ENCODE data around the gene BNC2.

Gene BNC2

DNA sequence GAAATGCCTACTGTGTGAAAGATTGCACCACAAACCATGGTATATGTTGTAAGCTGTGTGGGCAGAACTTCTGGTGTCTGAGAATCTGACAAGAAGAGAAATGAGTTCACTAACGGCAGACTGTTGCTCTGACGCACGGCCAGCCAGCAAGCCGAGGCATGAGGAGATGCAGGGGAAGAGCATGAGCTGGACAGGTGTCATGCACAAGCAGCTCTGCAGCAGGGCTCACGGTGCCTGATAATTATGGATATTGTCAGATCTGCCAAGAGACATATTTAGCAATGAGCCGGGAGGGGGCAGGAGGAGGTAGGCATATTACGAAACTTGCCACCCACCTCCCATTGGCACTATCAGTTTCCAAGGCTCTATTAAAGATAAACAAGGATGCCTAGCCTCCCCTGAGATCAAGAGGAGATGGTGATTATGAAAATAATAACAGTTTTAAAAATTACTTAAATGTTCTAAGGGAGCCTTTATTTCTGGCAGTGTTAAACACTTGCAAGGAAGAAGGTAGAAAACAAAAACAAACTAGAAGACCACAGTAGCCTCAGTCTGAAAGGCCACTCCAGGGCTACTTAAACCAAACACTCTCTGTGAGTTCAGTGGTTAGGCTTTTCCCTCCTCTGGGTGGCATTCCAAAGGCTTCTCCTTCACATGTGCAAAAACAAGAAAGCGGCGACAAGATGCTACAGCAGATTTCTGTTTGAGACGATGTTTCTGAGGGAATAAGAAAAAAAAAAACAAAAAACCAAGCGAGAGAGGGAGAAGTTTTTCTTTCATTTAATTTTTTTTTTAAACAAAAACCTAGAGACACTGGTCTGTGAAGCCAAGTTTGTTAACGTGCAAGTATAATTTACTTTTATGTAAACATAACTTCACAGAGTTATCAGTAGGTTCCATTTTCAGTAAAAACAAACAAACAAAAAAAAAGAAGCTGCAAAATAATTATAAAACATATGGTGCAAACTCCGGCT is 339.5 kb downstream of the BNC2 start:
- no peak for DNase-seq

- DNase-seq, result no peak
Measured at GRCh38 chr9:16527573-16527972, 342.9 kb downstream of the BNC2 start.

GRCh38 chr9:16526380-16526779 is 344.1 kb downstream of the BNC2 start:
- DNase-seq, result no peak

- DNase-seq, result no peak
Measured at GRCh38 chr9:16524823-16525222, 345.6 kb downstream of the BNC2 start.

GRCh38 chr9:16524078-16524477 is 346.4 kb downstream of the BNC2 start:
- no peak for DNase-seq

DNA sequence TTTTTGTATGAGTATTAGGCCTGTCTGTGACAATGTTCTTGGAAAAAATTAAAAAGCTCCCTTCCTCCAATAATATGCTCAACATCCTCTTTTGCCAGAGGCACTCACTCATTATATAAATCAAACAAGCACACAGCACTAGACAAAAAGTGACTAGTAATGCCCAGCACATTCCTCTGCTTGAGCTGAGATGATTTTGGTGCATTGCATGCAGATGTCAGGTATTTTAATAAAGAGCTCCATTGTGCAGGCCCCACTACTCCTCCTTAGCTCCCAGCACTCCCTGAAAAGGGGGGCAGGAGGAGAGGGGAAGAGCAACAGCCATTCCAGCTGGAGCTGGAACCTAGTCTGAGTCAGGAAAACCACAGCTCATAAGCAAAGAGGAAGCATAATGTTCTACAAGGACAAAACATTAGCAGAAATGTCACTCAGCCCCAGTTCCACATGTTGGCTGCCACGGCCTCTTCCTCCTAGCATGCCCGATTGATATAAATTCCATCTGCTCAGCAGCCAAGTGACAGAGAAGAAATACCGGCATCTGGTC is 348.5 kb downstream of the BNC2 start:
- DNase-seq, result peak; percentile 89

- no peak for DNase-seq
Measured at GRCh38 chr9:16519001-16519400, 351.5 kb downstream of the BNC2 start.

DNA sequence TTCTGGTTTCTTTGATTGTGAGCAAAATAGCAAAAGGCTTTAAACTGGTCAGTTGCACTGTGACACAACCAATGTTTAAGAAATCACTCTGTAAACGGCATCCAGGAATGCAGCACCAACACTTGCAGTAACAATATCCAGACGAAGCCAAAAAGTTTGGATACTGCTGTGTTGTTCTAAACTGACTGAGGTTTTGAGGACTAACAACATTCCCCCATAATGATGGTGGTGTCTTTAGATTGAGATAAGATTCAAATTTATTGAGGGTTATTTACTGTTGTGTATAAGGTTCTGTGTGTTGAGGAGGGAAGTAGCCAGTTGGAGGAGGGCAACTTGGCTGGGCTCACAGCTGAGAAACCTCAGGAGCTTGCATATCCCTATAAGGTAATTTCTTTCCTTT is 353.6 kb downstream of the BNC2 start:
- DNase-seq, result no peak

GRCh38 chr9:16515879-16516301 is 354.6 kb downstream of the BNC2 start:
- peak; percentile 39 for DNase-seq

- peak; percentile 41 for DNase-seq
Measured at GRCh38 chr9:16515207-16515606, 355.3 kb downstream of the BNC2 start.

GRCh38 chr9:16514131-16514530 is 356.3 kb downstream of the BNC2 start:
- DNase-seq, result no peak

- DNase-seq, result no peak
Measured at GRCh38 chr9:16512281-16512680, 358.2 kb downstream of the BNC2 start.

GRCh38 chr9:16510482-16510881 is 360.0 kb downstream of the BNC2 start:
- DNase-seq, result no peak

GRCh38 chr9:16509997-16510396 is 360.5 kb downstream of the BNC2 start:
- no peak for DNase-seq

DNA sequence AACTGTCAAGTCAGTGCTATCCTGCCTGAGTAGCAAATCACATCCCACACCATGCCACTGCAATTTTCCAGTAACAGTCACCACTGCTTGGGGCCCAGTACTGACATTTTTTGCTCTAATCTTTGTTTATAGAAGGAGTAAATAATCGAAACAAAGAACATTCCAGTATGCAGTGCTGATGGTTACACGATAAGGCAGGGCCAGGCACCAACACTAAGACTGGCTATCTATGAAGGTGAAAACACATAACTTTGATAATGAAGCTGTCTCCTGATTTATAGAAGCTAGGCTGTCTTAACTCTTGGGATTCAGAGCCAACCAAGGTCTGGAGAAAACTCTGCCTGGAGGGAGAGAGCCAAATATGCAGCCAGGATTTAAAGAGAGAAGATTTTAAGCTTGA is 365.3 kb downstream of the BNC2 start:
- DNase-seq, result no peak

- no peak for DNase-seq
Measured at GRCh38 chr9:16501726-16502125, 368.7 kb downstream of the BNC2 start.

- DNase-seq, result no peak
Measured at GRCh38 chr9:16501141-16501540, 369.3 kb downstream of the BNC2 start.

- DNase-seq, result no peak
Measured at GRCh38 chr9:16500386-16500785, 370.1 kb downstream of the BNC2 start.

- no peak for DNase-seq
Measured at GRCh38 chr9:16499892-16500291, 370.6 kb downstream of the BNC2 start.

- no peak for DNase-seq
Measured at GRCh38 chr9:16496908-16497307, 373.6 kb downstream of the BNC2 start.

DNA sequence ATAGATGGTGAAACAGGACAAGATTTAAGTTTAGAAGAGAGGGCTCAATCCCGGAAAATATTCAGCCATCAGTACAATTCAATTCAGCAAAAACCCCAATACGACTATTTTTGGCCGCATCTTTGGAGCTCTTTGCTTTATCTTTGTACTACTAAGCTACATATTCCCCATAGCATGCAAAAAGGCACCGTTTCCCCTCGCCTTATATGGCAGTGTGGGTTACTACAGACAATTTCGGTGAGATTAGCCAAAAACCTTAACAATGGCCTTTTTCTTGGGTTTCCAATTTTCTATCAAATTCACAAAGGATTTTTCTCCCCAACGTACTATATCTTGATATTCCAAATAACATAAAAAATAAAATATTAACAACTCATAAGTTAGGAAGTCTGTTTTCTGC is 382.6 kb downstream of the BNC2 start:
- DNase-seq, result no peak

- no peak for DNase-seq
Measured at GRCh38 chr9:16485575-16486321, 384.7 kb downstream of the BNC2 start.

DNA sequence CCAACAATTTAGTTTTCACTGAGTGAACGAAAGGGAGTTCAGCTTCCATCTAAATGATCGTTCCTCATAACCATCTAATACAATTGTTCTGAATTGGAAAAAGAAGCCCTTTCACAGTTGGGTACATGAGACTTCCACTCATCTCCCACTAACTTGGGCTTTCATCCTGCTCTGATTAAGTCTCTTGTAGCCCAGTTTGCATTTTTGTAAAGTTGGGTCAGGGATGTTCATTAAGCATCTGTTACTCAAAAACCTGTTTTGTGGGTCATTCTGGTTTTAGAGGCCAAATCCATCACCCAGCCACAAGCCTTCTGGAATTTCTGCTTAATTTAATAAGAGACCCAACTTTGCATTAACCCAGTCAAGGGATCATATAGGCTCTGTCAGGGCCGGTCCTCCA is 385.3 kb downstream of the BNC2 start:
- DNase-seq, result no peak

GRCh38 chr9:16484744-16485143 is 385.7 kb downstream of the BNC2 start:
- no peak for DNase-seq

All from left hindlimb (tissue), 1 donor.